Brain microvascular endothelial cell (primary cell): ENCODE measurements around the gene GLRA1.
A peak's percentile ranks its signal among the peaks of the same experiment; 100 is the strongest.

Experiments
- DNase-seq: peaks from one replicate; pipeline ENCODE4 v3.0.0-alpha.2; 2020
- H3K27ac ChIP-seq: fragments of 250-450 bp; sonication (Bioruptor Pico); 2 replicates; pipeline ENCODE4 v1.5.1; 2020; ENCODE audit warnings: mild to moderate bottlenecking, moderate library complexity
- H3K27me3 ChIP-seq: fragments of 250-450 bp; sonication (Bioruptor Pico); replicated peaks from 2 replicates; pipeline ENCODE4 v1.5.1; 2020; ENCODE audit warnings: mild to moderate bottlenecking
- H3K36me3 ChIP-seq: fragments of 250-450 bp; sonication (Bioruptor Pico); replicated peaks from 2 replicates; pipeline ENCODE4 v1.5.1; 2020; ENCODE audit warnings: mild to moderate bottlenecking
- H3K4me3 ChIP-seq: 2 replicates; pipeline ENCODE4 v1.5.1; 2011; ENCODE audit warnings: low read depth, mild to moderate bottlenecking, control low read depth, low read length, moderate library complexity
- in situ Hi-C: cut with HindIII; loops from 2 replicates; pipeline ENCODE4 v1.10.0; 2017; ENCODE audit warnings: low sequenced_read_pairs, low pct_ligation_motif_present
- TF ChIP-seq, protein P1 (sequence below): IDR thresholded peaks from 2 replicates; pipeline ENCODE4 v1.5.1; 2011; ENCODE audit warnings: low read depth, mild to moderate bottlenecking, moderate library complexity, low read length, control low read depth, inconsistent platforms; ENCODE audit errors: missing control alignments

Gene GLRA1

DNA sequence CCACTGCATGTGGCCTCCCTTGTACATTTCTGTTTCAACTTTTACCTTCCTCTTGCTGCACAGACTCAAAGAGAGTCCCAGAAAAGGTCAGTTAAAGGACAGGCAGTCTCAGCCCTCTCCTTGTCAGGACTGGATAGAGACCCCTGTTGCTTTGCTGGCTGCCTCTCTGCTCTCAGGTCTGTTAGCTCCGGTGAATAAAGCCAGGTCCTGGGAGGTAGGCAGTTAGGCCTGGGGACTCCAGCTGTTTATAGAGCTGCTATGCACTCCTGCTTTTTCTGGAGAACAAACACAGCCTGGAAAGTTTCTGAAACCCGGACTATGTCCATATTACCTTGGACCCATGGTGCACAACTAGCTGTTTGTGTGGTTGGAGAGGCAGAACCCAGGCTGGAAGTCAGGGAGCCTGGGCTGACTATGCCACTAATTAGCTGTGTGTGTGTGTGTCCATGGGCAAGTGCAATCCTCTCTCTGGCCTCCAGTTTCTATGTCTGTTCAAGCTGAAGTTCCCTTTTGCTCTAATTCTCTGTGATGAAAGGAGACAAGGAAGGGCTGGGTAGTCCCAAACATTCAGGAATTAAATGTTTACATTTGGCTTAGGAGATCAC is 42.9 kb downstream of the GLRA1 start:
- Histone ChIP-seq H3K27me3 (no peaks in the 10 kb centered on the region), H3K27ac (no peak overlapping the region), H3K4me3 (no peak overlapping the region), H3K36me3 (no peaks in the 10 kb centered on the region)
- TF ChIP-seq, protein P1, sequence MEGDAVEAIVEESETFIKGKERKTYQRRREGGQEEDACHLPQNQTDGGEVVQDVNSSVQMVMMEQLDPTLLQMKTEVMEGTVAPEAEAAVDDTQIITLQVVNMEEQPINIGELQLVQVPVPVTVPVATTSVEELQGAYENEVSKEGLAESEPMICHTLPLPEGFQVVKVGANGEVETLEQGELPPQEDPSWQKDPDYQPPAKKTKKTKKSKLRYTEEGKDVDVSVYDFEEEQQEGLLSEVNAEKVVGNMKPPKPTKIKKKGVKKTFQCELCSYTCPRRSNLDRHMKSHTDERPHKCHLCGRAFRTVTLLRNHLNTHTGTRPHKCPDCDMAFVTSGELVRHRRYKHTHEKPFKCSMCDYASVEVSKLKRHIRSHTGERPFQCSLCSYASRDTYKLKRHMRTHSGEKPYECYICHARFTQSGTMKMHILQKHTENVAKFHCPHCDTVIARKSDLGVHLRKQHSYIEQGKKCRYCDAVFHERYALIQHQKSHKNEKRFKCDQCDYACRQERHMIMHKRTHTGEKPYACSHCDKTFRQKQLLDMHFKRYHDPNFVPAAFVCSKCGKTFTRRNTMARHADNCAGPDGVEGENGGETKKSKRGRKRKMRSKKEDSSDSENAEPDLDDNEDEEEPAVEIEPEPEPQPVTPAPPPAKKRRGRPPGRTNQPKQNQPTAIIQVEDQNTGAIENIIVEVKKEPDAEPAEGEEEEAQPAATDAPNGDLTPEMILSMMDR = no peak
- in situ Hi-C loops = no loop called here
- no peak for DNase-seq

- Histone ChIP-seq H3K27ac (no peak overlapping the region), H3K27me3 (no peaks in the 10 kb centered on the region), H3K36me3 (no peaks in the 10 kb centered on the region), H3K4me3 (no peak overlapping the region)
- in situ Hi-C loops = no loop called here
- no peak for DNase-seq
- TF ChIP-seq, protein P1 = no peak
These were observed 44.3 kb downstream of the GLRA1 start for GRCh38 chr5:151880324-151880723.

DNA sequence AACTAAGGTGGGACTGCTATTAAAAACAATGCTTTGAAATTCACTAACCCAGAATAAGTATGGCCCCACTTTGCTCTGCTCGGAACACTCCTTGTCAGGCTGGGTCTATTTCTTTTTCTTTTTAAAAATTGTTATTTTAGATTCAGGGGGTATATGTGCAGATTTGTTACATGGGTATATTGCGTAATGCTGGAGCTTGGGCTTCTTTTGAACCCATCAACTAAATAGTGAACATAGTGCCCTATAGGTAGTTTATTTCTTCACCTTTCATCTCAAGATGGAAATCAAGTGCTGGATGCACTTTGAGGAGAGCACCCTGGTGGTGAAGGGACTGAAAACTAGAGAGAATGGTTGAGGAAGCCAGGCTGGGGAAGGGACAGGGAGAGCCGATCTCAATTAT is 51.0 kb downstream of the GLRA1 start:
- H3K27me3 ChIP-seq = no peaks in the 10 kb centered on the region
- in situ Hi-C loops = no loop called here
- no peak overlapping the region for H3K27ac ChIP-seq
- H3K4me3 ChIP-seq = no peak overlapping the region
- no peaks in the 10 kb centered on the region for H3K36me3 ChIP-seq
- TF ChIP-seq, protein P1 = no peak
- DNase-seq = no peak

- Histone ChIP-seq H3K4me3 (no peak overlapping the region), H3K36me3 (no peaks in the 10 kb centered on the region), H3K27me3 (no peaks in the 10 kb centered on the region), H3K27ac (no peak overlapping the region)
- DNase-seq = no peak
- in situ Hi-C loops = no loop called here
- TF ChIP-seq, protein P1 = no peak
These were observed 52.0 kb downstream of the GLRA1 start for GRCh38 chr5:151872701-151873100.

DNA sequence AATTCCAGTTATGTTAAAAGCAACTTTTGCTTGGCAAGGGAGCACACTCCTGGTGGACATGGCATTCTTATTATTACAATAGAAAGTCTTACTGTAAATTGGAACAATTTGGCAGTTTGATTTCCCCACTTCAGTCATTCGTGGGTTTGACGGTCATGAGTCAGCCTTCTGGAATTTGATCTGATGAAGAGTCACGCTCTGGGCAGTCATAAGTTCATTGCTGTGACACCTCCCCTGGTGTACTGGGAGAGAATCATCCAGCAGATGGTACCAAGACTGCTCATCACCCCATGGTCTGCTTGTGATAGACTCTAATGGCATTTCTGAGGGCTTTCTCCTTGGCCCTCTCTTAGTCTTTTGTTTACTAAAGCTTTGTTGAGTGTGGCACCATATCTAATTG is 53.8 kb downstream of the GLRA1 start:
- peak; percentile 90 for DNase-seq
- TF ChIP-seq, protein P1 = peak; percentile 16
- in situ Hi-C loops = no loop called here

GRCh38 chr5:151870271-151870670 is 54.4 kb downstream of the GLRA1 start:
- Histone ChIP-seq H3K27me3 (no peaks in the 10 kb centered on the region), H3K36me3 (no peaks in the 10 kb centered on the region), H3K27ac (peak overlapping the region; percentile 0), H3K4me3 (no peak overlapping the region)
- no peak for DNase-seq
- TF ChIP-seq, protein P1 = no peak
- in situ Hi-C loops = no loop called here

More for the DNA sequence above, 53.8 kb downstream of the GLRA1 start:
- H3K27ac ChIP-seq = peak overlapping the region; percentile 54
- H3K4me3 ChIP-seq = no peak overlapping the region
- no peaks in the 10 kb centered on the region for H3K27me3 ChIP-seq
- H3K36me3 ChIP-seq = no peaks in the 10 kb centered on the region
